GM18909 (cell line): ENCODE data around the gene FHL1.
A peak's percentile ranks its signal among the peaks of the same experiment; 100 is the strongest.
"Not testable (repeated sequence)": the region's sequence is repeated elsewhere in the genome, so short reads cannot be mapped to it uniquely, and the experiment has no call there.

ENCODE experiments used
- ATAC-seq: cut with Tn5 transposase; IDR thresholded peaks from one replicate; pipeline ENCODE4 v1.9.1; 2021; ENCODE audit warnings: mild to moderate bottlenecking; ENCODE audit not compliant: unreplicated experiment, poor library complexity

FHL1 gene

GRCh38 chrX:136205882-136206380 is 58.6 kb downstream of the FHL1 start:
- ATAC-seq: no peak

GRCh38 chrX:136206916-136207315 is 59.6 kb downstream of the FHL1 start:
- no peak for ATAC-seq

- no peak for ATAC-seq
These were observed 60.2 kb downstream of the FHL1 start for GRCh38 chrX:136207546-136207945.

- ATAC-seq: peak; percentile 44
These were observed 61.8 kb downstream of the FHL1 start for GRCh38 chrX:136209016-136209738.

GRCh38 chrX:136209751-136210150 is 62.4 kb downstream of the FHL1 start:
- ATAC-seq: no peak

GRCh38 chrX:136210243-136210642 is 62.9 kb downstream of the FHL1 start:
- peak; percentile 52 for ATAC-seq

- ATAC-seq: no peak
These were observed 63.5 kb downstream of the FHL1 start for GRCh38 chrX:136210806-136211205.

GRCh38 chrX:136211766-136212556 is 64.6 kb downstream of the FHL1 start:
- ATAC-seq: no peak

GRCh38 chrX:136212557-136213111 is 65.3 kb downstream of the FHL1 start:
- ATAC-seq: no peak

- no peak for ATAC-seq
These were observed 67.2 kb downstream of the FHL1 start for GRCh38 chrX:136214551-136214950.

GRCh38 chrX:136215559-136215958 is 68.2 kb downstream of the FHL1 start:
- no peak for ATAC-seq

- no peak for ATAC-seq
These were observed 72.6 kb downstream of the FHL1 start for GRCh38 chrX:136219893-136220292.

- no peak for ATAC-seq
These were observed 73.2 kb downstream of the FHL1 start for GRCh38 chrX:136220540-136220939.

- ATAC-seq: no peak
These were observed 73.6 kb downstream of the FHL1 start for GRCh38 chrX:136220951-136221350.

- no peak for ATAC-seq
These were observed 74.6 kb downstream of the FHL1 start for GRCh38 chrX:136221851-136222513.

GRCh38 chrX:136227074-136227473 is 79.7 kb downstream of the FHL1 start:
- no peak for ATAC-seq

- ATAC-seq: peak; percentile 60
These were observed 80.9 kb downstream of the FHL1 start for GRCh38 chrX:136227948-136228838.

GRCh38 chrX:136228839-136229207 is 81.5 kb downstream of the FHL1 start:
- peak; percentile 63 for ATAC-seq

- no peak for ATAC-seq
These were observed 89.7 kb downstream of the FHL1 start for GRCh38 chrX:136237074-136237473.

GRCh38 chrX:136237849-136238248 is 90.5 kb downstream of the FHL1 start:
- not testable (repeated sequence) for ATAC-seq
